ENCODE results near the gene MAPK8IP3. TPM values are rescaled to one million over a fixed set of nuclear protein-coding genes. Genes with fewer than 3 reads are reported as not detected.

Gene MAPK8IP3
- total RNA-seq, 1 donor from 2014 or later, result 37.5 TPM

- no peak for TF ChIP-seq CTCF (conservative IDR thresholded peaks at IDR 0.05; ENCODE audit: low read depth, low read length)
- DNase-seq (ENCODE audit: low read depth), result no peak
- H3K4me3 ChIP-seq (ENCODE audit: low read depth, low read length), result no peak overlapping the region
Observed at GRCh38 chr16:1787322-1788094, 81.5 kb downstream of the MAPK8IP3 start.

- no peak for DNase-seq (ENCODE audit: low read depth)
- no peak overlapping the region for H3K4me3 ChIP-seq (ENCODE audit: low read depth, low read length)
- TF ChIP-seq CTCF (conservative IDR thresholded peaks at IDR 0.05; ENCODE audit: low read depth, low read length), result no peak
Observed at GRCh38 chr16:1788095-1788707, 82.2 kb downstream of the MAPK8IP3 start.

- no peak overlapping the region for H3K4me3 ChIP-seq (ENCODE audit: low read depth, low read length)
- DNase-seq (ENCODE audit: low read depth), result no peak
- TF ChIP-seq CTCF (conservative IDR thresholded peaks at IDR 0.05; ENCODE audit: low read depth, low read length), result no peak
Observed at GRCh38 chr16:1788708-1789100, 82.7 kb downstream of the MAPK8IP3 start.

- no peak for DNase-seq (ENCODE audit: low read depth)
- TF ChIP-seq CTCF (conservative IDR thresholded peaks at IDR 0.05; ENCODE audit: low read depth, low read length), result no peak
- no peak overlapping the region for H3K4me3 ChIP-seq (ENCODE audit: low read depth, low read length)
Observed at GRCh38 chr16:1789643-1790045, 83.6 kb downstream of the MAPK8IP3 start.

GRCh38 chr16:1790261-1790610 lies 84.2 kb downstream of the MAPK8IP3 start:
- no peak for TF ChIP-seq CTCF (conservative IDR thresholded peaks at IDR 0.05; ENCODE audit: low read depth, low read length)
- H3K4me3 ChIP-seq (ENCODE audit: low read depth, low read length), result no peak overlapping the region
- DNase-seq (ENCODE audit: low read depth), result no peak

- H3K4me3 ChIP-seq (ENCODE audit: low read depth, low read length), result no peak overlapping the region
- no peak for DNase-seq (ENCODE audit: low read depth)
- TF ChIP-seq CTCF (conservative IDR thresholded peaks at IDR 0.05; ENCODE audit: low read depth, low read length), result no peak
Observed at GRCh38 chr16:1790611-1791255, 84.7 kb downstream of the MAPK8IP3 start.

All from epithelial cell of proximal tubule (primary cell).